ENCODE results near the gene SLC2A8. TPM values are rescaled to one million over a fixed set of nuclear protein-coding genes. Genes with fewer than 3 reads are reported as not detected.

SLC2A8 gene
- total RNA-seq, 4 donors from 2014 or later: 7.4 to 58.1 (median 42.9) TPM

GRCh38 chr9:127388856-127389238 lies 8.1 kb upstream of the SLC2A8 start:
- peak overlapping the region in 3 of 4 donors; percentile 29 to 61 (median 42) for H3K27ac ChIP-seq
- no peaks in the 10 kb centered on the region for H3K36me3 ChIP-seq
- H3K9me3 ChIP-seq: no peaks in the 10 kb centered on the region
- H3K4me1 ChIP-seq: peaks cover 0 to 20% (median 0%) of the 10 kb centered on the region in 4 donors
- no peaks in the 10 kb centered on the region for H3K27me3 ChIP-seq
- TF ChIP-seq CTCF (IDR thresholded peaks at IDR 0.05): no peak
- TF ChIP-seq POLR2A (IDR thresholded peaks at IDR 0.05): no peak
- no peak for DNase-seq
- no peak overlapping the region for H3K4me3 ChIP-seq

- Histone ChIP-seq H3K27me3 (no peaks in the 10 kb centered on the region), H3K4me1 (peaks cover 0 to 20% (median 0%) of the 10 kb centered on the region in 4 donors), H3K9me3 (no peaks in the 10 kb centered on the region), H3K27ac (peak overlapping the region in 3 of 4 donors; percentile 2 to 61 (median 13)), H3K36me3 (no peaks in the 10 kb centered on the region), H3K4me3 (no peak overlapping the region)
- DNase-seq: no peak
- TF ChIP-seq CTCF (IDR thresholded peaks at IDR 0.05) (no peak), POLR2A (IDR thresholded peaks at IDR 0.05) (no peak)
These were observed 7.4 kb upstream of the SLC2A8 start for GRCh38 chr9:127389381-127390247.

GRCh38 chr9:127390248-127390545 lies 6.8 kb upstream of the SLC2A8 start:
- Histone ChIP-seq H3K27me3 (no peaks in the 10 kb centered on the region), H3K27ac (peak overlapping the region in 3 of 4 donors; percentile 2 to 48 (median 13)), H3K4me1 (peaks cover 0 to 20% (median 0%) of the 10 kb centered on the region in 4 donors)

GRCh38 chr9:127390563-127390962 lies 6.4 kb upstream of the SLC2A8 start:
- H3K27me3 ChIP-seq: no peaks in the 10 kb centered on the region
- no peaks in the 10 kb centered on the region for H3K36me3 ChIP-seq
- peak overlapping the region in 3 of 4 donors; percentile 2 to 48 (median 6) for H3K27ac ChIP-seq
- no peak for TF ChIP-seq POLR2A (IDR thresholded peaks at IDR 0.05)
- peak in 1 of 6 experiments; percentile 12 for TF ChIP-seq CTCF (IDR thresholded peaks at IDR 0.05)
- H3K9me3 ChIP-seq: no peaks in the 10 kb centered on the region
- peaks cover 0 to 20% (median 0%) of the 10 kb centered on the region in 4 donors for H3K4me1 ChIP-seq
- no peak overlapping the region for H3K4me3 ChIP-seq
- DNase-seq: peak in 1 of 3 donors; percentile 67

More at GRCh38 chr9:127390248-127390545, 6.8 kb upstream of the SLC2A8 start:
- DNase-seq: no peak
- TF ChIP-seq CTCF (IDR thresholded peaks at IDR 0.05) (no peak), POLR2A (IDR thresholded peaks at IDR 0.05) (no peak)
- Histone ChIP-seq H3K9me3 (no peaks in the 10 kb centered on the region), H3K4me3 (no peak overlapping the region), H3K36me3 (no peaks in the 10 kb centered on the region)

- TF ChIP-seq POLR2A (IDR thresholded peaks at IDR 0.05): no peak
- TF ChIP-seq CTCF (IDR thresholded peaks at IDR 0.05): no peak
- Histone ChIP-seq H3K27me3 (no peaks in the 10 kb centered on the region), H3K9me3 (no peaks in the 10 kb centered on the region), H3K36me3 (no peaks in the 10 kb centered on the region), H3K4me1 (peaks cover 0 to 27% (median 3%) of the 10 kb centered on the region in 4 donors), H3K4me3 (no peak overlapping the region), H3K27ac (no peak overlapping the region)
- DNase-seq: no peak
These were observed 4.8 kb upstream of the SLC2A8 start for GRCh38 chr9:127392166-127392565.

All from Peyer's patch (tissue), 4 donors.